GM12878 (cell line): ENCODE data around the gene CREBBP. TPM values are rescaled to one million over a fixed set of nuclear protein-coding genes. Genes with fewer than 3 reads are reported as not detected.
A peak's percentile ranks its signal among the peaks of the same experiment; 100 is the strongest.

Source experiments
- ATAC-seq: fragments of 200-7000 bp; cut with Tn5 transposase; 3 replicates; pipeline ENCODE4 v1.9.1; 2020; ENCODE audit warnings: mild to moderate bottlenecking, moderate library complexity
- BruUV-seq: library from RNA; stranded (reverse); fragments of 400-500 nt; replicated peaks from 2 replicates; lab custom pipeline; 2021; lab: Mats Ljungman, UMichigan
- CTCF ChIA-PET: fragments of 300-600 bp; sonication (Branson Sonifier 250); formaldehyde crosslinking; extraction: SDS; loops from one replicate; lab custom pipeline; 2021; ENCODE audit warnings: inconsistent platforms; lab: Yijun Ruan, JAX
- POLR2A ChIA-PET: fragments of 350-600 bp; formaldehyde crosslinking; extraction: SDS; loops from one replicate; lab custom pipeline; 2021; ENCODE audit warnings: inconsistent platforms; lab: Charles Lee
- RAD21 ChIA-PET: fragments of 300-600 bp; sonication (Branson Sonifier 250); formaldehyde crosslinking; loops from one replicate; lab custom pipeline; 2023; ENCODE audit warnings: antibody characterized with exemption; ENCODE audit not compliant: unreplicated experiment; lab: Charles Lee
- SMC1A ChIA-PET: fragments of 300-600 bp; sonication (Branson Sonifier 250); formaldehyde crosslinking; loops from one replicate; lab custom pipeline; 2023; ENCODE audit not compliant: unreplicated experiment, uncharacterized antibody; lab: Charles Lee
- DNase-seq: peaks from one replicate; pipeline ENCODE4 v3.0.0-alpha.2; 2011; ENCODE audit warnings: low read depth, low spot score
- FAIRE-seq: peaks from 3 replicates; lab custom pipeline; 2011; peaks lifted over from hg19 to GRCh38; lab: Jason Lieb, UNC
- H2AFZ ChIP-seq: 2 replicates; pipeline ENCODE4 v1.6.0; 2011; ENCODE audit warnings: low read depth, low read length, control low read depth; ENCODE audit not compliant: control insufficient read depth
- H3K27ac ChIP-seq: 2 replicates; pipeline ENCODE4 v1.5.1; 2011; ENCODE audit warnings: control low read depth; ENCODE audit not compliant: control insufficient read depth, insufficient read depth
- H3K27me3 ChIP-seq, 2 experiments: replicated peaks in 1 of 2; 2 replicates each; pipeline versions ENCODE4 v1.6.0 to v1.6.1; 2011; ENCODE audit warnings: low read length in 1 of 2; ENCODE audit not compliant: control insufficient read depth in 2 of 2, insufficient read depth in 2 of 2
- H3K36me3 ChIP-seq, 2 experiments: 2 replicates each; pipeline ENCODE4 v1.5.1; 2011; ENCODE audit warnings: low read length in 1 of 2; ENCODE audit not compliant: control insufficient read depth in 2 of 2, insufficient read depth in 2 of 2
- H3K4me1 ChIP-seq: 2 replicates; pipeline ENCODE4 v1.6.1; 2011; ENCODE audit warnings: mild to moderate bottlenecking, low read length, moderate library complexity, mixed read lengths; ENCODE audit not compliant: control insufficient read depth, insufficient read depth
- H3K4me2 ChIP-seq: 2 replicates; pipeline ENCODE4 v1.6.0; 2011; ENCODE audit warnings: control low read depth; ENCODE audit not compliant: control insufficient read depth, insufficient read depth
- H3K4me3 ChIP-seq: fragments of 200-600 bp; sonication (generic); 2 replicates; pipeline ENCODE4 v1.5.1; 2016
- H3K79me2 ChIP-seq: 2 replicates; pipeline ENCODE4 v1.6.0; 2011; ENCODE audit warnings: low read length; ENCODE audit not compliant: control insufficient read depth, insufficient read depth
- H3K9ac ChIP-seq: 2 replicates; pipeline ENCODE4 v1.8.0; 2011; ENCODE audit warnings: low read length, control low read depth, mixed read lengths; ENCODE audit not compliant: control insufficient read depth, insufficient read depth
- H3K9me3 ChIP-seq: replicated peaks from 3 replicates; pipeline ENCODE4 v1.5.1; 2011; ENCODE audit warnings: mild to moderate bottlenecking, low read length; ENCODE audit not compliant: control insufficient read depth, insufficient read depth
- H4K20me1 ChIP-seq: 2 replicates; pipeline ENCODE4 v1.6.0; 2011; ENCODE audit not compliant: control insufficient read depth, insufficient read depth
- BACH1 ChIP-seq: fragments of 450-650 bp; IDR thresholded peaks from 2 replicates; pipeline ENCODE4 v1.6.1; 2017; ENCODE audit warnings: mild to moderate bottlenecking, borderline replicate concordance
- FOXK2 ChIP-seq: fragments of 450-650 bp; IDR thresholded peaks from 2 replicates; pipeline ENCODE4 v1.6.1; 2017; ENCODE audit warnings: mild to moderate bottlenecking, moderate library complexity
- MEF2A ChIP-seq: IDR thresholded peaks from 2 replicates; pipeline ENCODE4 v1.6.1; 2011; ENCODE audit warnings: low read depth, mild to moderate bottlenecking, low read length, moderate library complexity; ENCODE audit not compliant: insufficient read depth
- PKNOX1 ChIP-seq: fragments of 450-650 bp; IDR thresholded peaks from 2 replicates; pipeline ENCODE4 v1.6.1; 2016; ENCODE audit warnings: mild to moderate bottlenecking
- SMAD5 ChIP-seq: IDR thresholded peaks from 2 replicates; pipeline ENCODE4 v1.6.1; 2016; ENCODE audit warnings: antibody characterized with exemption, low read depth
- SMC3 ChIP-seq: IDR thresholded peaks from 2 replicates; pipeline ENCODE4 v1.6.1; 2011; ENCODE audit warnings: low read length, improper control_type of control experiment, borderline replicate concordance
- SUZ12 ChIP-seq: fragments of 200-600 bp; sonication (generic); IDR thresholded peaks from one replicate; pipeline ENCODE4 v1.6.1; 2018; ENCODE audit warnings: antibody characterized with exemption, mild to moderate bottlenecking; ENCODE audit not compliant: unreplicated experiment
- TCF12 ChIP-seq: IDR thresholded peaks from 2 replicates; pipeline ENCODE4 v1.6.1; 2011; ENCODE audit warnings: low read depth, mild to moderate bottlenecking, low read length
- ZNF24 ChIP-seq: fragments of 450-650 bp; IDR thresholded peaks from 2 replicates; pipeline ENCODE4 v1.6.1; 2017; ENCODE audit warnings: antibody characterized with exemption, mild to moderate bottlenecking
- WGBS: methylation state at CpG from one replicate; pipeline ENCODE4 v1.1.6; 2016; ENCODE audit warnings: low lambda C conversion rate; ENCODE audit not compliant: insufficient replicate concordance, insufficient coverage; ENCODE audit errors: missing lambda C conversion rate; 5-methylcytosine and 5-hydroxymethylcytosine counted together
- in situ Hi-C: fragments of 300-500 bp; cut with MboI; formaldehyde crosslinking; loops from 9 replicates; pipeline ENCODE4 v1.14.3; 2018; ENCODE audit warnings: mixed read lengths
- intact Hi-C: fragments of 100-400 bp; cut with micrococcal nuclease; formaldehyde crosslinking; loops from one replicate; pipeline ENCODE4 v1.14.2; 2022; ENCODE audit not compliant: unreplicated experiment
- polyA plus RNA-seq, 11 experiments: library from polyadenylated mRNA; depleted of rRNA in 4 of 11; unstranded in 6 of 11; stranded (reverse) in 5 of 11; fragments of >200 nt; fragmentation: Nextera tagmentation in 4 of 11; fragmentation: Illumina TruSeq in 1 of 11; extraction: Ambion mirVana in 4 of 11; extraction: Trizol in 1 of 11; gene quantifications; 1 replicate in 1 of 11; 2 replicates in 10 of 11; pipeline versions ENCODE4 v1.2.1 to v1.2.3, GENCODE V29; 2011 to 2016; ENCODE audit warnings: inconsistent platforms in 2 of 11, missing spikeins in 2 of 11, low read depth in 1 of 11
- total RNA-seq, 4 experiments: library from RNA; depleted of rRNA in 3 of 4; stranded (reverse); fragments of >200 nt in 3 of 4; fragmentation: Illumina TruSeq in 1 of 4; extraction: Trizol in 1 of 4; gene quantifications; 2 replicates each; pipeline versions ENCODE4 v1.2.1 to v1.2.3, GENCODE V29; 2013 to 2021
- TF ChIP-seq, protein P1 (sequence below): fragments of 450-650 bp; formaldehyde crosslinking; IDR thresholded peaks from 2 replicates; pipeline ENCODE4 v1.5.0; 2022; ENCODE audit warnings: mild to moderate bottlenecking, missing genetic modification characterization
- TF ChIP-seq, protein P2 (sequence below), 3 experiments: IDR thresholded peaks in 2 of 3; conservative IDR thresholded peaks in 1 of 3; 2 replicates each; pipeline ENCODE4 v1.5.1; 2011; ENCODE audit warnings: low read depth in 3 of 3, low read length in 3 of 3, mild to moderate bottlenecking in 3 of 3, control low read depth in 2 of 3, moderate library complexity in 2 of 3, inconsistent platforms in 1 of 3, mixed read lengths in 1 of 3; ENCODE audit not compliant: control insufficient read depth in 2 of 3, insufficient read depth in 1 of 3; ENCODE audit errors: extremely low read depth in 1 of 3
- TF ChIP-seq, protein P3 (sequence below): fragments of 450-650 bp; IDR thresholded peaks from 2 replicates; pipeline ENCODE4 v1.6.1; 2017; ENCODE audit warnings: antibody characterized with exemption, mild to moderate bottlenecking, moderate library complexity

The CREBBP gene
- total and polyA plus RNA-seq, 10 of the 15 experiments (the other 5 are each of a cell fraction or from before 2014, with no cell fraction given), result 3.4 to 32.7 (median 7.9) TPM

DNA sequence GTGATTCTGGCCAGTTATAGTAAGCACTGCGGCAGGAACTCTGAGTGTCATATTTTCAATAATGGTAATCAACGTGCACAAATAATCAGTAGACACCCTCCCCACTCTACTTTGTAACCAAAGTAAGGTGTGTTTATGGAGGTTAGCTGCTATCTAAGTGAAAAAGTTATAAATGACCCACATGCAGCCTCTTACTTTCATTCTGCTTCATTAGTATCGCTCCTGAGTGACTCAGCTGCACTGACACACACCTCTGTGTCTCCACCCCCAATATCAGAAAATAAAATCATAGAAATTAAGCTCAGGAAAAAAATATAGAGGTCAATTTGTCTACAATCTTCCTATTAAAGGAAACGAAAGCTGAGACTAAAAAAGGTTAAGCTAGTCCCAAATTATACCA is 99.1 kb downstream of the CREBBP start (continued):
- TF ChIP-seq, protein P1, sequence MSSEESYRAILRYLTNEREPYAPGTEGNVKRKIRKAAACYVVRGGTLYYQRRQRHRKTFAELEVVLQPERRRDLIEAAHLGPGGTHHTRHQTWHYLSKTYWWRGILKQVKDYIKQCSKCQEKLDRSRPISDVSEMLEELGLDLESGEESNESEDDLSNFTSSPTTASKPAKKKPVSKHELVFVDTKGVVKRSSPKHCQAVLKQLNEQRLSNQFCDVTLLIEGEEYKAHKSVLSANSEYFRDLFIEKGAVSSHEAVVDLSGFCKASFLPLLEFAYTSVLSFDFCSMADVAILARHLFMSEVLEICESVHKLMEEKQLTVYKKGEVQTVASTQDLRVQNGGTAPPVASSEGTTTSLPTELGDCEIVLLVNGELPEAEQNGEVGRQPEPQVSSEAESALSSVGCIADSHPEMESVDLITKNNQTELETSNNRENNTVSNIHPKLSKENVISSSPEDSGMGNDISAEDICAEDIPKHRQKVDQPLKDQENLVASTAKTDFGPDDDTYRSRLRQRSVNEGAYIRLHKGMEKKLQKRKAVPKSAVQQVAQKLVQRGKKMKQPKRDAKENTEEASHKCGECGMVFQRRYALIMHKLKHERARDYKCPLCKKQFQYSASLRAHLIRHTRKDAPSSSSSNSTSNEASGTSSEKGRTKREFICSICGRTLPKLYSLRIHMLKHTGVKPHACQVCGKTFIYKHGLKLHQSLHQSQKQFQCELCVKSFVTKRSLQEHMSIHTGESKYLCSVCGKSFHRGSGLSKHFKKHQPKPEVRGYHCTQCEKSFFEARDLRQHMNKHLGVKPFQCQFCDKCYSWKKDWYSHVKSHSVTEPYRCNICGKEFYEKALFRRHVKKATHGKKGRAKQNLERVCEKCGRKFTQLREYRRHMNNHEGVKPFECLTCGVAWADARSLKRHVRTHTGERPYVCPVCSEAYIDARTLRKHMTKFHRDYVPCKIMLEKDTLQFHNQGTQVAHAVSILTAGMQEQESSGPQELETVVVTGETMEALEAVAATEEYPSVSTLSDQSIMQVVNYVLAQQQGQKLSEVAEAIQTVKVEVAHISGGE, result no peak
- no peak for TF ChIP-seq MEF2A

- RAD21 ChIA-PET, result interaction anchor here (0.7 to 3.1 kb wide), 3 partner anchors 14 to 98 kb away, joined by 3 to 26 read pairs (median 6); no protein-coding TSS in a partner anchor
- Histone ChIP-seq H3K27ac (no peak overlapping the region), H4K20me1 (no peaks in the 10 kb centered on the region), H3K4me3 (no peak overlapping the region), H3K79me2 (no peaks in the 10 kb centered on the region; the same call in 1 of the 2 replicates), H3K9ac (no peak overlapping the region), H3K36me3 (peaks cover 22 to 34% of the 10 kb centered on the region in 2 experiments), H2AFZ (no peak overlapping the region), H3K4me1 (no peaks in the 10 kb centered on the region), H3K4me2 (no peak overlapping the region), H3K9me3 (no peaks in the 10 kb centered on the region), H3K27me3 (no peaks in the 10 kb centered on the region)
- in situ Hi-C loops (no loop called here), intact Hi-C loops (no loop called here)
- SMC1A ChIA-PET, result interaction anchor here (0.6 to 1.9 kb wide), 5 partner anchors 21 to 98 kb away, joined by 3 to 7 read pairs (median 5); no protein-coding TSS in a partner anchor
- no peak for DNase-seq
- FAIRE-seq, result no peak
- 74% methylated on average over 6 of the region's 6 CpGs for WGBS
- BruUV-seq, result no TSS peak
- CTCF ChIA-PET, result interaction anchor here (0.6 to 2.0 kb wide), 6 partner anchors 28 to 132 kb away, joined by 3 to 11 read pairs (median 5); no protein-coding TSS in a partner anchor
- POLR2A ChIA-PET, result interaction anchor here (0.6 to 1.0 kb wide), 2 partner anchors 21 to 39 kb away, joined by 3 read pairs; no protein-coding TSS in a partner anchor
- ATAC-seq, result peak; percentile 65
- TF ChIP-seq, protein P2, sequence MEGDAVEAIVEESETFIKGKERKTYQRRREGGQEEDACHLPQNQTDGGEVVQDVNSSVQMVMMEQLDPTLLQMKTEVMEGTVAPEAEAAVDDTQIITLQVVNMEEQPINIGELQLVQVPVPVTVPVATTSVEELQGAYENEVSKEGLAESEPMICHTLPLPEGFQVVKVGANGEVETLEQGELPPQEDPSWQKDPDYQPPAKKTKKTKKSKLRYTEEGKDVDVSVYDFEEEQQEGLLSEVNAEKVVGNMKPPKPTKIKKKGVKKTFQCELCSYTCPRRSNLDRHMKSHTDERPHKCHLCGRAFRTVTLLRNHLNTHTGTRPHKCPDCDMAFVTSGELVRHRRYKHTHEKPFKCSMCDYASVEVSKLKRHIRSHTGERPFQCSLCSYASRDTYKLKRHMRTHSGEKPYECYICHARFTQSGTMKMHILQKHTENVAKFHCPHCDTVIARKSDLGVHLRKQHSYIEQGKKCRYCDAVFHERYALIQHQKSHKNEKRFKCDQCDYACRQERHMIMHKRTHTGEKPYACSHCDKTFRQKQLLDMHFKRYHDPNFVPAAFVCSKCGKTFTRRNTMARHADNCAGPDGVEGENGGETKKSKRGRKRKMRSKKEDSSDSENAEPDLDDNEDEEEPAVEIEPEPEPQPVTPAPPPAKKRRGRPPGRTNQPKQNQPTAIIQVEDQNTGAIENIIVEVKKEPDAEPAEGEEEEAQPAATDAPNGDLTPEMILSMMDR (IDR thresholded peaks at IDR 0.05 in 2 of 3, conservative IDR thresholded peaks at IDR 0.05 in 1 of 3; ENCODE audit: control insufficient read depth in 2 of 3, extremely low read depth in 1 of 3, insufficient read depth in 1 of 3, low read depth in 3 of 3, low read length in 3 of 3), result peak in 2 of 3 experiments; percentile 27 to 43; a peak in 2 of 6 replicates
- TF ChIP-seq SUZ12 (no peak), SMC3 (peak; percentile 6; the same call in 1 of the 2 replicates), BACH1 (no peak), ZNF24 (no peak), TCF12 (no peak), SMAD5 (no peak), PKNOX1 (peak; percentile 35; the same call in 1 of the 2 replicates), FOXK2 (no peak)
- TF ChIP-seq, protein P3, sequence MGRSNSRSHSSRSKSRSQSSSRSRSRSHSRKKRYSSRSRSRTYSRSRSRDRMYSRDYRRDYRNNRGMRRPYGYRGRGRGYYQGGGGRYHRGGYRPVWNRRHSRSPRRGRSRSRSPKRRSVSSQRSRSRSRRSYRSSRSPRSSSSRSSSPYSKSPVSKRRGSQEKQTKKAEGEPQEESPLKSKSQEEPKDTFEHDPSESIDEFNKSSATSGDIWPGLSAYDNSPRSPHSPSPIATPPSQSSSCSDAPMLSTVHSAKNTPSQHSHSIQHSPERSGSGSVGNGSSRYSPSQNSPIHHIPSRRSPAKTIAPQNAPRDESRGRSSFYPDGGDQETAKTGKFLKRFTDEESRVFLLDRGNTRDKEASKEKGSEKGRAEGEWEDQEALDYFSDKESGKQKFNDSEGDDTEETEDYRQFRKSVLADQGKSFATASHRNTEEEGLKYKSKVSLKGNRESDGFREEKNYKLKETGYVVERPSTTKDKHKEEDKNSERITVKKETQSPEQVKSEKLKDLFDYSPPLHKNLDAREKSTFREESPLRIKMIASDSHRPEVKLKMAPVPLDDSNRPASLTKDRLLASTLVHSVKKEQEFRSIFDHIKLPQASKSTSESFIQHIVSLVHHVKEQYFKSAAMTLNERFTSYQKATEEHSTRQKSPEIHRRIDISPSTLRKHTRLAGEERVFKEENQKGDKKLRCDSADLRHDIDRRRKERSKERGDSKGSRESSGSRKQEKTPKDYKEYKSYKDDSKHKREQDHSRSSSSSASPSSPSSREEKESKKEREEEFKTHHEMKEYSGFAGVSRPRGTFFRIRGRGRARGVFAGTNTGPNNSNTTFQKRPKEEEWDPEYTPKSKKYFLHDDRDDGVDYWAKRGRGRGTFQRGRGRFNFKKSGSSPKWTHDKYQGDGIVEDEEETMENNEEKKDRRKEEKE, result no peak
Observed at GRCh38 chr16:3780570-3780969, 99.9 kb downstream of the CREBBP start.
